Measurements from ENCODE around the gene RPL29.

Gene RPL29

GRCh38 chr3:52018319-52019000, 22.8 kb upstream of the RPL29 start:
- no peak for DNase-seq (ENCODE audit: extremely low spot score)
- TF ChIP-seq, protein P1, sequence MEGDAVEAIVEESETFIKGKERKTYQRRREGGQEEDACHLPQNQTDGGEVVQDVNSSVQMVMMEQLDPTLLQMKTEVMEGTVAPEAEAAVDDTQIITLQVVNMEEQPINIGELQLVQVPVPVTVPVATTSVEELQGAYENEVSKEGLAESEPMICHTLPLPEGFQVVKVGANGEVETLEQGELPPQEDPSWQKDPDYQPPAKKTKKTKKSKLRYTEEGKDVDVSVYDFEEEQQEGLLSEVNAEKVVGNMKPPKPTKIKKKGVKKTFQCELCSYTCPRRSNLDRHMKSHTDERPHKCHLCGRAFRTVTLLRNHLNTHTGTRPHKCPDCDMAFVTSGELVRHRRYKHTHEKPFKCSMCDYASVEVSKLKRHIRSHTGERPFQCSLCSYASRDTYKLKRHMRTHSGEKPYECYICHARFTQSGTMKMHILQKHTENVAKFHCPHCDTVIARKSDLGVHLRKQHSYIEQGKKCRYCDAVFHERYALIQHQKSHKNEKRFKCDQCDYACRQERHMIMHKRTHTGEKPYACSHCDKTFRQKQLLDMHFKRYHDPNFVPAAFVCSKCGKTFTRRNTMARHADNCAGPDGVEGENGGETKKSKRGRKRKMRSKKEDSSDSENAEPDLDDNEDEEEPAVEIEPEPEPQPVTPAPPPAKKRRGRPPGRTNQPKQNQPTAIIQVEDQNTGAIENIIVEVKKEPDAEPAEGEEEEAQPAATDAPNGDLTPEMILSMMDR (IDR thresholded peaks at IDR 0.05; ENCODE audit: control extremely low read depth, extremely low read depth, low read depth, missing control alignments): no peak
- ChIA-PET POLR2A (no interaction called here), CTCF (interaction anchor here (1.0 to 9.1 kb wide), 2 partner anchors 16 to 105 kb away, joined by 3 to 91 read pairs; no protein-coding TSS in a partner anchor)

- DNase-seq (ENCODE audit: extremely low spot score): no peak
- CTCF ChIA-PET: interaction anchor here (1.1 to 9.1 kb wide), 2 partner anchors 15 to 101 kb away, joined by 4 to 91 read pairs; no protein-coding TSS in a partner anchor
Observed at GRCh38 chr3:52017586-52017985, 21.9 kb upstream of the RPL29 start.

GRCh38 chr3:52015438-52016228, 19.9 kb upstream of the RPL29 start:
- DNase-seq (ENCODE audit: extremely low spot score): no peak
- ChIA-PET CTCF (interaction anchor here (0.8 to 9.1 kb wide), 6 partner anchors 13 to 107 kb away, joined by 3 to 91 read pairs (median 12); no protein-coding TSS in a partner anchor), POLR2A (interaction anchor here (0.5 kb wide), 1 partner anchor 13 kb away, joined by 3 read pairs; no protein-coding TSS in a partner anchor)
- TF ChIP-seq, protein P1 (IDR thresholded peaks at IDR 0.05; ENCODE audit: control extremely low read depth, extremely low read depth, low read depth, missing control alignments): no peak

More at GRCh38 chr3:52017586-52017985, 21.9 kb upstream of the RPL29 start:
- POLR2A ChIA-PET: no interaction called here
- TF ChIP-seq, protein P1 (IDR thresholded peaks at IDR 0.05; ENCODE audit: control extremely low read depth, extremely low read depth, low read depth, missing control alignments): no peak

GRCh38 chr3:52014613-52015012, 18.9 kb upstream of the RPL29 start:
- CTCF ChIA-PET: interaction anchor here (1.0 to 9.1 kb wide), 7 partner anchors 9 to 108 kb away, joined by 3 to 91 read pairs (median 12); no protein-coding TSS in a partner anchor
- no peak for DNase-seq (ENCODE audit: extremely low spot score)
- TF ChIP-seq, protein P1 (IDR thresholded peaks at IDR 0.05; ENCODE audit: control extremely low read depth, extremely low read depth, low read depth, missing control alignments): no peak
- POLR2A ChIA-PET: interaction anchor here (0.6 kb wide), 1 partner anchor 191 kb away, joined by 3 read pairs; no protein-coding TSS in a partner anchor

- ChIA-PET CTCF (interaction anchor here (0.8 to 9.1 kb wide), 8 partner anchors 9 to 118 kb away, joined by 3 to 91 read pairs (median 8); no protein-coding TSS in a partner anchor), POLR2A (interaction anchor here (0.6 kb wide), 1 partner anchor 192 kb away, joined by 3 read pairs; no protein-coding TSS in a partner anchor)
- TF ChIP-seq, protein P1 (IDR thresholded peaks at IDR 0.05; ENCODE audit: control extremely low read depth, extremely low read depth, low read depth, missing control alignments): no peak
- no peak for DNase-seq (ENCODE audit: extremely low spot score)
Observed at GRCh38 chr3:52013802-52014598, 18.3 kb upstream of the RPL29 start.
